GM23338 (cell line): ENCODE results near the gene KNOP1. TPM values are rescaled to one million over a fixed set of nuclear protein-coding genes. Genes with fewer than 3 reads are reported as not detected.

Experiments
- ATAC-seq: fragments of 200-7000 bp; cut with Tn5 transposase; 3 replicates; pipeline ENCODE4 v1.9.1; 2020
- DNase-seq: peaks from one replicate; pipeline ENCODE4 v3.0.0-alpha.2; 2015; ENCODE audit warnings: low spot score
- H2AFZ ChIP-seq: fragments of 200-600 bp; sonication (generic); 2 replicates; pipeline ENCODE4 v1.8.0; 2016; ENCODE audit warnings: antibody characterized with exemption, mild to moderate bottlenecking, moderate library complexity
- H3F3A ChIP-seq: fragments of 200-600 bp; sonication (generic); replicated peaks from 2 replicates; pipeline ENCODE4 v1.8.0; 2017; ENCODE audit warnings: antibody characterized with exemption, mixed run types, low read depth
- H3K27ac ChIP-seq: fragments of 200-600 bp; sonication (generic); 2 replicates; pipeline ENCODE4 v1.6.1; 2016; ENCODE audit warnings: low read depth
- H3K27me3 ChIP-seq: fragments of 200-600 bp; sonication (generic); 2 replicates; pipeline ENCODE4 v1.8.0; 2016; ENCODE audit warnings: mild to moderate bottlenecking, mixed run types, moderate library complexity; ENCODE audit not compliant: insufficient read depth
- H3K36me3 ChIP-seq: fragments of 200-600 bp; sonication (generic); 2 replicates; pipeline ENCODE4 v1.8.0; 2016; ENCODE audit warnings: mild to moderate bottlenecking; ENCODE audit not compliant: insufficient read depth
- H3K4me1 ChIP-seq: fragments of 200-600 bp; sonication (generic); 2 replicates; pipeline ENCODE4 v1.8.0; 2016; ENCODE audit warnings: mild to moderate bottlenecking, moderate library complexity; ENCODE audit not compliant: insufficient read depth
- H3K4me2 ChIP-seq: fragments of 200-600 bp; sonication (generic); 2 replicates; pipeline ENCODE4 v1.7.1; 2017; ENCODE audit warnings: mixed run types
- H3K4me3 ChIP-seq: fragments of 200-600 bp; sonication (generic); 2 replicates; pipeline ENCODE4 v1.6.1; 2016; ENCODE audit warnings: mixed run types
- H3K79me2 ChIP-seq: fragments of 200-600 bp; sonication (generic); replicated peaks from 2 replicates; pipeline ENCODE4 v1.8.0; 2017; ENCODE audit warnings: mild to moderate bottlenecking; ENCODE audit not compliant: insufficient read depth
- H3K9me2 ChIP-seq: fragments of 200-600 bp; sonication (generic); 2 replicates; pipeline ENCODE4 v1.8.0; 2017; ENCODE audit not compliant: insufficient read depth
- H4K20me1 ChIP-seq: fragments of 200-600 bp; sonication (generic); replicated peaks from 2 replicates; pipeline ENCODE4 v1.8.0; 2017; ENCODE audit warnings: mild to moderate bottlenecking; ENCODE audit not compliant: insufficient read depth
- H3K27ac Mint-ChIP-seq: 2 replicates; pipeline ENCODE4 v1.8.0; 2020; ENCODE audit warnings: inconsistent platforms, mild to moderate bottlenecking, moderate library complexity, mixed read lengths
- H3K27me3 Mint-ChIP-seq: 3 replicates; pipeline ENCODE4 v1.8.0; 2022; ENCODE audit warnings: low read depth, mild to moderate bottlenecking, moderate library complexity, mixed read lengths, inconsistent platforms; ENCODE audit not compliant: insufficient read depth, poor library complexity
- H3K36me3 Mint-ChIP-seq: 3 replicates; pipeline ENCODE4 v1.8.0; 2021; ENCODE audit warnings: low read depth, mild to moderate bottlenecking, inconsistent platforms, moderate library complexity, mixed read lengths
- H3K4me1 Mint-ChIP-seq: 3 replicates; pipeline ENCODE4 v1.8.0; 2020; ENCODE audit warnings: mild to moderate bottlenecking, inconsistent platforms, mixed read lengths
- H3K4me3 Mint-ChIP-seq: 3 replicates; pipeline ENCODE4 v1.8.0; 2021; ENCODE audit warnings: moderate library complexity, mild to moderate bottlenecking, inconsistent platforms, mixed read lengths
- H3K9me3 Mint-ChIP-seq: 3 replicates; pipeline ENCODE4 v1.8.0; 2020; ENCODE audit warnings: moderate library complexity, mild to moderate bottlenecking, inconsistent platforms, mixed read lengths
- CREB1 ChIP-seq: fragments of 250-450 bp; sonication (Bioruptor Pico); IDR thresholded peaks from 2 replicates; pipeline ENCODE4 v1.5.0; 2020; ENCODE audit warnings: low read depth, mild to moderate bottlenecking, moderate library complexity
- CTCF ChIP-seq, 2 experiments: fragments of 200-600 bp in 1 of 2; sonication (generic) in 1 of 2; conservative IDR thresholded peaks; 2 replicates each; pipeline versions ENCODE4 v1.5.1 to v1.6.1; 2016 to 2017; ENCODE audit warnings: antibody characterized with exemption in 2 of 2, low read depth in 2 of 2, mild to moderate bottlenecking in 2 of 2, moderate library complexity in 1 of 2
- ETS1 ChIP-seq: IDR thresholded peaks from 2 replicates; pipeline ENCODE4 v1.6.1; 2016; ENCODE audit warnings: antibody characterized with exemption
- EZH2phosphoT487 ChIP-seq: fragments of 200-600 bp; sonication (generic); IDR thresholded peaks from one replicate; pipeline ENCODE4 v1.8.1; 2018; ENCODE audit warnings: antibody characterized with exemption; ENCODE audit not compliant: unreplicated experiment
- JUNB ChIP-seq: IDR thresholded peaks from one replicate; pipeline ENCODE4 v1.6.1; 2016; ENCODE audit warnings: antibody characterized with exemption; ENCODE audit not compliant: unreplicated experiment
- NANOG ChIP-seq: IDR thresholded peaks from 2 replicates; pipeline ENCODE4 v1.6.1; 2016; ENCODE audit warnings: antibody characterized with exemption, borderline replicate concordance
- POLR2AphosphoS5 ChIP-seq: IDR thresholded peaks from 2 replicates; pipeline ENCODE4 v1.6.1; 2016; ENCODE audit warnings: antibody characterized with exemption, low read depth
- REST ChIP-seq: IDR thresholded peaks from one replicate; pipeline ENCODE4 v1.6.1; 2018; ENCODE audit warnings: antibody characterized with exemption; ENCODE audit not compliant: unreplicated experiment
- ZNF114 ChIP-seq: fragments of 250-450 bp; sonication (Bioruptor Pico); IDR thresholded peaks from 2 replicates; pipeline ENCODE4 v1.5.0; 2020; ENCODE audit warnings: mild to moderate bottlenecking, moderate library complexity
- polyA plus RNA-seq: library from polyadenylated mRNA; unstranded; fragments of >200 nt; fragmentation: Nextera tagmentation; extraction: Ambion mirVana; gene quantifications from 2 replicates; pipeline ENCODE4 v1.2.1, GENCODE V29; 2016
- total RNA-seq: library from RNA; depleted of rRNA; stranded (reverse); fragments of >200 nt; shearing (Covaris generic); gene quantifications from 2 replicates; pipeline ENCODE4 v1.2.3, GENCODE V29; 2014

The KNOP1 gene
- total and polyA plus RNA-seq, 2 experiments from 2014 or later = 57.7 to 190 TPM

- no peak for TF ChIP-seq CTCF (conservative IDR thresholded peaks at IDR 0.05; ENCODE audit: low read depth in 2 of 2)
- no peak for TF ChIP-seq EZH2phosphoT487
- no peak for TF ChIP-seq CREB1 (CRISPR knock-in tag)
- no peak for TF ChIP-seq POLR2AphosphoS5
- TF ChIP-seq REST = no peak
- no peak for TF ChIP-seq JUNB
- no peak for TF ChIP-seq ETS1
- Mint-ChIP-seq H3K27me3 (peaks cover 7% of the 10 kb centered on the region), H3K27ac (no peak overlapping the region; the same call in 1 of the 2 replicates), H3K4me1 (peaks cover 25% of the 10 kb centered on the region), H3K4me3 (no peak overlapping the region), H3K9me3 (no peaks in the 10 kb centered on the region), H3K36me3 (no peaks in the 10 kb centered on the region; the same call in 2 of the 3 replicates)
- H3K4me2 ChIP-seq = peak overlapping the region; percentile 62
- no peaks in the 10 kb centered on the region for H3K36me3 ChIP-seq
- H3K27me3 ChIP-seq = no peaks in the 10 kb centered on the region
- no peaks in the 10 kb centered on the region for H3K9me2 ChIP-seq
- no peak overlapping the region for H2AFZ ChIP-seq
- no peaks in the 10 kb centered on the region for H4K20me1 ChIP-seq
- no peak for DNase-seq
- ATAC-seq = peak; percentile 8
- H3K4me3 ChIP-seq = no peak overlapping the region
- H3K79me2 ChIP-seq = peaks cover 20% of the 10 kb centered on the region
- H3F3A ChIP-seq = peaks cover 10% of the 10 kb centered on the region; the same call in 1 of the 2 replicates
- H3K27ac ChIP-seq = no peak overlapping the region
- peaks cover 13% of the 10 kb centered on the region for H3K4me1 ChIP-seq
Measured at GRCh38 chr16:19722981-19723380, 5.0 kb upstream of the KNOP1 start.

- H3K9me2 ChIP-seq = no peaks in the 10 kb centered on the region
- no peak overlapping the region for H2AFZ ChIP-seq
- no peaks in the 10 kb centered on the region for H4K20me1 ChIP-seq
- ATAC-seq = no peak
- peaks cover 13% of the 10 kb centered on the region; the same call in 1 of the 2 replicates for H3F3A ChIP-seq
- H3K27ac Mint-ChIP-seq = no peak overlapping the region
- DNase-seq = no peak
- H3K4me1 Mint-ChIP-seq = peaks cover 25% of the 10 kb centered on the region
- no peak overlapping the region for H3K4me2 ChIP-seq
- H3K4me3 ChIP-seq = no peak overlapping the region
- H3K4me1 ChIP-seq = peaks cover 13% of the 10 kb centered on the region
- no peak overlapping the region for H3K27ac ChIP-seq
- H3K79me2 ChIP-seq = peaks cover 25% of the 10 kb centered on the region
- H3K4me3 Mint-ChIP-seq = no peak overlapping the region
- peaks cover 7% of the 10 kb centered on the region for H3K27me3 Mint-ChIP-seq
- H3K27me3 ChIP-seq = no peaks in the 10 kb centered on the region
- H3K9me3 Mint-ChIP-seq = no peaks in the 10 kb centered on the region
- peaks cover 3% of the 10 kb centered on the region; the same call in 2 of the 3 replicates for H3K36me3 Mint-ChIP-seq
- H3K36me3 ChIP-seq = no peaks in the 10 kb centered on the region
- TF ChIP-seq POLR2AphosphoS5 = no peak
- TF ChIP-seq ETS1 = no peak
- TF ChIP-seq CTCF (conservative IDR thresholded peaks at IDR 0.05; ENCODE audit: low read depth in 2 of 2) = no peak
- no peak for TF ChIP-seq ZNF114 (CRISPR knock-in tag)
- no peak for TF ChIP-seq JUNB
- TF ChIP-seq NANOG = no peak
- no peak for TF ChIP-seq CREB1 (CRISPR knock-in tag)
Measured at GRCh38 chr16:19722269-19722952, 4.4 kb upstream of the KNOP1 start.
